LHCN-M2 (cell line): ENCODE measurements around the gene SOCS6. TPM values are rescaled to one million over a fixed set of nuclear protein-coding genes. Genes with fewer than 3 reads are reported as not detected.

Source experiments
- DNase-seq: peaks from one replicate; pipeline ENCODE4 v3.0.0-alpha.2; 2012; ENCODE audit warnings: low read depth
- total RNA-seq: library from RNA; depleted of rRNA; stranded (reverse); fragments of >200 nt; gene quantifications from 2 replicates; pipeline ENCODE4 v1.2.3, GENCODE V29; 2014

The SOCS6 gene
- total RNA-seq, 1 experiment from 2014 or later: 20.8 TPM

DNA sequence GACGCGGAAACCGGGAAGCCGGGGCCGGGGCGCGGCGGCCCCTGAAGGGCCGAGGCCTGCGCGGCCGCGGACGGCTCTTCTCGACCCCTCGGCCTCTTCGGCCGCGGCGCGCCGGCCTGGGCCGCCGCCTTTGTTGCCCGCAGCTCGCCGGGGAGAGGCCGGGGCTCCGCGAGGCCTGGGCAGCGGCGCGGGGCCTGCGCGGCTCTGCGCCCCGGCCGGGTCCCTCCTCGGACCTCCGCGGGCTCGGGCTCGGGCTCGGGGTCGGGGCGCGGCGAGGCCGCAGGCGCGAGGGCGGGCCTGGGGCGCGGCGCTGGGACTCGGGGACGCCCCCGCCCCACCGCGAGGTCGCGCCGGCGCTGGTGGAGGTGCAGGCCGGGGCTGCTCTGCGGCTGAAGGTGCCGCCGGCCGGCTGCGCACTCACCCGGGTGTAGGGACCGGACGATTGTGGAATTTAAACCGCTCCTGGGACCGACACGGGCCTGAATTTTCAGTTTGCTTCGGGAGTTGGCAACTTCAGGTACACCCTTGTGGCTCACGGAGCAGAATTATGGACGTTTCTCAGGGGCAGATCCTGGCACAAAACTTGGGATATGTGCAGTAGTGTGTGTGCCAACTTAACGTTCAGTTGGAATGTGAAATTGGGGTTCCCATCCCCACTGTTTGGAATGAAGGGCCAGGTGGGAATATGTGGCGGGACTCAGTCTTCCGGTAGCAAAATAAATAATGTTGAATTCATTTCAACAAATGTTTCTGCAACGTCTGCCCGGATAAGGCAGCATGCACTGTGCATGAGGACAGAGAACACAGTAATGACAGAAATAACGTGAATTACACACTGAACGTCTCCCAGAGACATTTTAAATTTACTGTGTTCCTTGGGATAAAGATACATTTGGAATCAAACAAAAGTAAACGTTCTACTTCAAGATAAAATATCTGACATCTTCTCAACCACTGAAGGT, 787 bp downstream of the SOCS6 start:
- DNase-seq: peak; percentile 41

DNA sequence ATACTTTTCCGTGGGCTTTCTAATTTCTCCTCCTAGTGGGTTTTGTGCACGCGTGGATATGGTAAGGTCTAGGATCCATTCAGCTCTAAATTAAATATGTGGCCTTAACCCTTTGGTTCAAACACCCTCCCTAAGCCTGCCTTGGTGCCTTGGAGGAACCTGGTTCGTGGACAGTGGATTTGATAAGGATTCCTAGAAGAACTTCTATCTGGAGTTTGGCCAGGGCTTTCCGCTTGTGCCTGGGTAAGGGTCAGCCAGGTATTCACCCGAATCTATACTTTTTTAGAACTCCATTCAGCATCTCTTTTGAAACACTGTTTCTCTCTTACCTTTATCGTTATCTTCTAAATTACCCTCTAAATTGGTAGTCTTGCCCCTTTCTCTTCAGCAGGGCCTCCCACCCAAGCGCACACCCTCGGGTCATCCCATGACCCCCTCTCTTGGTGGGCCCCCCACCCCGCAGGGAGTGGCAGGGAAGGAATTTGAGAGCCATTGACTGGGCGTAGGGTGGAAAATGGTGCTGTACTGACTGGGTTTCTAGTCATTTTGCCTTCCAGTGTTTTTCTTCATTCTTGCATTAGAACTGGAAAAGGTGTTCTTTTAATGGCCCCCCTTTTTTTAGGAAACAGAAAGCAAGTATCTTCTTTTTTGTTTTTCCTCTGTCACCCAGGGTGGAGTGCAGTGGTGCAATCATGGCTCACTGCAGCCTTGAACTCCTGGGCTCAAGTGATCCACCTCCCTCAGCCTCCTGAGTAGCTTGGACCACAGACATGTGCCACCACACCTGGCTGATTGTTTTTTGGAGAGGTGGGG, 1.8 kb downstream of the SOCS6 start:
- no peak for DNase-seq

GRCh38 chr18:70291295-70291574, 2.4 kb downstream of the SOCS6 start:
- DNase-seq: no peak

DNA sequence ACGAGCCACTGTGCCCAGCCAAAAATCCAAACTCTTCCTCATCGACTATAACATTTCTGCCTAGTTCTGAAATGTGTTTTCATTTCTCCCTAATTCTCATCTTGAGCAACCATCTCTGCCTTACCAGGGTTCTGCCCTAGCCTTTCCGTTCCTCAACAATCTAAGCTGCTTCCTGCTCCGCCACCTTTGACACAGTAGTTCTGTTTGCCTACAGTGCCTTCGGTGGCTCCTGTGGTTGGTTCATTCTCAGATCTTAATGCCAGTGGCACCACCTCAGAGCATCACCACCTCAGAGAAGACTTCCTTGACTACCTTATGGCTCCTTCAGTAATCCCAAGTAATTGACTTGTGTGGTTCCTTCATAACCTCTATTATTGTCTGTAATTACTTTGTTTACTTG, 3.8 kb downstream of the SOCS6 start:
- no peak for DNase-seq

GRCh38 chr18:70293166-70293565, 4.3 kb downstream of the SOCS6 start:
- DNase-seq: peak; percentile 72

DNA sequence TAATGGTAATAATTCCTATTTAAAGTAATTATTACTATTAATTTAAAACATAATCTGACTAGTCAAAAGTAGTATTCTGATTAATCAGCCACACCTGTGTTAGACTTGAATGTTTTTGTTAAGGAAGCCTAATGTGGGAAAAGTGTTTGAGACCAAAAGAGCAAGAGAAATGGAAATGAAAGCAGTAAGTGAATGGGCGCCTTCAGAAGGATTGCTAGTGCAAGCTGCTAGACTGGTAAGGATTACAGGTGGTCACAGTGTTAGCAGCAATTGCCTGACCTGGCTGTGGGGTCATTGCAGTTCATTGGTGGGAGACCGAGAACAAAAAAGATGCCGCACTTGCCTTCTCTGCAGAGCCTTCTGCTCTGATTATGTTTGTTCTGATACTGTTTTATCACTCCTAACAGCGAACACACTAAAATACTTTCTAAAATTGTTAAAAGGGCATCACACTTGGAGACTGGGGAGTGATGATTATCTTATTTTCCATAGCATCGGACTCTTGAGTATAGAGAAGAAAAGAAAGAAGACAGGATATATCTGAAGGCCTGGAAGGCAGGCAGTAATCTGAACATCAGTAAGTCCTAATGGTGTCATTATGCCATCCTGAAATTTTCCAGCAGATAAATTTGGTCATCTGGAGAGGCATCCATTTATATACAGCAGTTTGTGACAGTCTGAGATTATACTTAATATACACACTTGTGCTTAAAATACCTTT, 5.8 kb downstream of the SOCS6 start:
- no peak for DNase-seq

DNA sequence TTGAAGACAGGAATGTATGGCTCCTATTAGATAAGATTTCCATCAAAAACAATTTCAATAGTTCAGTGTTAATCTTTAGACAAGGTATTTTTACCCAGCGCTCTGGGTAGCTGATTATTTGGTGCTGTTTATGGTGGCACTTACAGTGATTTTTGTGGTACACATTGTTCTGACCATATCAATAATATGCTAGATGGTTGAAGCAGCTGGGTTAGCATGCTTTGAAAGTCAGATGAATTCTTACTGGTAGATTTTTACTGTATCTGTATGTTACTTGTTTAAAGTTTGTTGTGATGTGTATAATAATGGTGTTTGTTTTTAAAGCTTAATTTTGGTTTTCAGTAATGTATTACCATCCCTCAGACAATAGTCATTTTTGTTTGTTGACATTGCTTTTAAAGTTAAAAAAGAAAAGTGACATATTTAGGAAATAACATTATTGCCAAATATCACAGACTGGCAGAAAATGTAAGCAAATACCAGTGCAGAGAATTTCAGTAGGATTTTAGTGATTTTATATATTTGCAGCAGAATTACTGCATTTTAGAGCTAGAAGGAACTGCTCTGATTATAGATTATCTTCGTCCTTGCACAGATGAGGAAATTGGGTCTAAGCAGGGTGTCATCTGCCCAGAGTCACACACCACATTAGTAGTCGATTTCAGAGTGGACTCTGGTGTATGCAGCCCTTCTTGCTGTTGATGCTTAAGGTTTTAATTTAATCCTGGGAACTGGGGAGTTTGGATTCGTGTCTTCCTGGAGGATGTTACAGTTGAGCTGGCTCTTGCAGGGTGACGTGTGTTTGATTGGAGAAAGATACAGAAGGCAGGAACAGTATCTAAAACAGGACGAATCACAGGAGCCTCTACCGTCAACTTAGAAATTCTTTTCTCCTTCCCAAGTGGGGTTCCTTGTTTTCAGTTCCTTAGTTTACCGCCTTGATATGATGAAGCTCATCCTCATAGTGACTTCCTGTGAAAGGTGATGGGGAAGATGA, 6.6 kb downstream of the SOCS6 start:
- no peak for DNase-seq

DNA sequence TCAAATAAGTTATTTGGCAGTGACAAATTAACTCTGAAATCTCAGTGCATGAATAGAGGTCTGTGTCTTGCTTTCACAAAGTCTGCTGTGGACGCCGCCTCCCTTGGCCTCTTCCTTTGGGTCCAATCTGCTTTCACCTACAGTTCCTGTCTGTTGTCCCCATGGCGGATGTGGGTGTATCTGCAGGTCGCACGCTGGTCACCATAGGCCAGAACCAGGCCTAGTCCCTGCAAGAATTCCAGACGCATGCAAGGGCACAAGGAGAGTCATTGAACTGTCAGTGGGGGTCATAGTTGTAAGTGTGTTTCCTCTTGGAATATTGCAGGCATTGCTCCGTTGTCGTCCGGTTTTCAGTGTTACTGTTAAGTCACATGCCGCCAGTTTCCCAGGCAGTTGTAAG, 7.4 kb downstream of the SOCS6 start:
- DNase-seq: no peak

DNA sequence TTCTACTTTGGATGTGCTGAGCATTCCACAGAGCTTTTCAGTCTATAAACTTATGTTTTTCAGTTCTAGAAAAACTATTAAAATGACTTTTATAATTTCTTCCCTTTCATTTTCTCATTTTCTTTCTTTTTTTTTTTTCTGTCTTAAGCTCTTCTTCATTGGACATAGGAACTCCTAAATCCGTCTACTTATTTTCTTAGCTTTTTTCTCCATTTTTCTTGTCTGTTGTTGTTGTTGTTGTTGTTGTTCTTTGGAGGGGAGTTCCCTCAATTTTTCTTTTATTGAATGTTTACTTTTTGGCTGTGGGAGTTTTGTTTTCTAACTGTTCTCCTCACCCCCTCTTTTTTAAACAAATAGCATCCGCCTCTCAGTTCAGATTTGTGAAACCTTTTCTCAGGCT, 7.9 kb downstream of the SOCS6 start:
- DNase-seq: no peak

DNA sequence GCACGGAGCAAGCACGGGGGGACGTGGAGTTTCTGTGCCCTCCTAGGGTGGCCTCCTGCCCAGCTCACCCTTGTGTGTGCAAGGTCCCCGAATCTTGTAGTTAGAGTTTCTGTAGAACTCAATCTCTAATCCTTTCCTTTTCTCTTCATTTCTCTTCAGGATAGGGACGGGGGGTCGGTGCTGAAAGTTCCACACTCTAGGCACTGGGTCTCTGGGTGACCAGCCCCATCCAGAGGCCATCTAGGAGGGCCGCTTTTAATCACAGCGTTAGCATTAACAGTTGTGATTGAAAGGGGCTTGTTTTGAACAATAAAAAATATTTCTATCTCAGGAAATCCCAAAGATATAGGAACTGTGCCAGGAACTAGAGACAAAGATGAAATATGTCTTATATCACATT, 10.5 kb downstream of the SOCS6 start:
- no peak for DNase-seq

DNA sequence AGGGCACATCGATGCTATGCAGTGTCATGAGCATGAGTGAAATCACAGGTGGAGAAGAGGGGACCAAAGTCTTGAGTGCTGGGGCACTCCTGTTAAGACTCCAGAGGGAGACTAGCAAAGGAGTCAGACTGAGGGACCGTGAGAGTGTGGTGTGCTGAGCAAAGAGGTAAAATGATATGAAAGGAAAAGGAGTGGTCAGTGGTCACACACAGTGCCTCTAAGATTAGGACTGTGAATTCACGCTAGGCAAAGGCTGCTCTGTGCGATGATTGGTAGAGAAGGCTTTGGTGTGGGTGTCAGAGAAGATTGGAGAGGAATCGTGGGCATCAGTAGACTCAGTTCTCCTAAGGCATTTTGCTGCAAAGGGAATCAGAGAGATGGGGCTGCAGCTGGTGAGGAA, 12.8 kb downstream of the SOCS6 start:
- DNase-seq: no peak

- no peak for DNase-seq
Observed at GRCh38 chr18:70308555-70309294, 19.9 kb downstream of the SOCS6 start.

DNA sequence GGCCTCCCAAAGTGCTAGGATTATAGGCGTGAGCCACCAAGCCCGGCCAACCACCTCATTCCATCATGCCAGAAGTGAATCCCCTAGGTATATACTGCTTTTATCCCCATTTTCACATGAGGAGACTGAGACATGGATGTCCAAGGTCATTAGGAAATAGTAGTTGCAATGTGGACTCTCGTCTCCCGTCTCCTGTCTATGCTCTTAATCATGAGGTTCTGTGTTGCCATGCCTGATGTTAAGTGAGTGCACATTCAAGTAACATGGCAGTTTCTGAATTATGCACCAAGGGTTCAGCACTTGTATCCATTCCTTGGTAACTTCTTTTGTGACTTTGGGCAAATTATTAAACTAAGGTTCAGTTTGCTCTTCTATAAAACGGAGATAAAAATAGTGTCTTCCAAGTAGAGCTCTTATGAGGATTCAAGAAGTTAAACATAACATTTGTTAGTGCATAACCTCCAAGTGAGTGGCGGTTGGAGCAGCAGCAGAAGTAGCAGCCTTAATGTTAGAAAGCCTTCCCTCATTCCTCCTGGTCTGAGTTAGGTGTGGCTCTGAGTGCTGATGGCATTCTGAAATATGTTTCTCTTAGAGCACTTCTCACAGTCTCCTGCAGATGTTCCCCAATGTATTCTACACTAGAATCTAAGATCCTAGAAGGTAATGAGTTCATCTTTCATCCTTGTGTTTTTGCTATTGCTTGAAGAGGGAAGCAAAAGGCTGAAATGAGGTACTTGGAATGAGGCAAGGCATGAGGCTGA, 21.9 kb downstream of the SOCS6 start:
- DNase-seq: no peak

GRCh38 chr18:70311726-70312125, 22.9 kb downstream of the SOCS6 start:
- no peak for DNase-seq

DNA sequence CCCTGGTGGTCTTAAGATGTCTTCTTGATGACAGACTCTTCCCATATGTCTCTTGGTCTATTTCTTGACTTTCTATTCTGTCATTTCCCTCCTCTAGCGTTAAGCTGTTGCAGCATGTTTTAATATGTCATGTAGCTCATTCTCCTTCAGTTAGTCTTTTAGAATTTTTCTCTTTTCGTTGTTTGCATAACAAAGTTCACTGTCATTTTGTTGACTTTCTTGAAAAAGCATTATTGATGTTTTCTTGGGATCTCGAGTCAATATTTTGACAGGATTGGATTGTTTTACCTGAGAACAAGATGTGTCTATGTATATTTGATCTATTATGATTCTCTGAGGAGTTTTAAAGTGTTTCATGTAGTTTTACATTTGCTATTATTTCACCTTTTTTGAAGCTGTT, 24.8 kb downstream of the SOCS6 start:
- no peak for DNase-seq

DNA sequence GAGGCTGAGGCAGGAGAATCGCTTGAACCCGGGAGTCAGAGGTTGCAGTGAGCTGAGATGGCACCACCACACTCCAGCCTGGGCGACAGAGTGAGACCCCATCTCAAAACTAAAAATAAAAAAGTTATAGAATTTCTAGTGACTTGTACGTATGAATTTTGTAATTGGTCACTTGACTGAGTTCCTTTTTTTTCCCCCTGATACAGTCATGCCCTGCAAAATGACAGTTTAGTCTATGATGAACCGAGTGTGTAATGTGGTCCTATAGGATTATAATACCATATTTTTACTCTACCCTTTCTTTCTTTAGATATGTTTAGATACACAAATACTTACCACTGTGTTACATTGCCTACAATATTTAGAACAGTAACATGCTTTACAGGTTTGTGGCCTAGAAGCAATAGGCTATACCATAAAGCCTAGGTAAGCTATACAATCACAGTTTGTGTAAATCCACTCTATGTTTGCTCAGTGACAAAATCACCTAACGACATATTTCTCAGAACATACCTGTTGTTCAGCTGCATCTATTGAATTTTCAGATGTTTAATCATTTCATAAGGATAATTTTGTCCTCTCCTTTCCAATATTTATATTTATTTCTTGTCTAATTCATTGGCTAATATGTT, 25.4 kb downstream of the SOCS6 start:
- DNase-seq: no peak

DNA sequence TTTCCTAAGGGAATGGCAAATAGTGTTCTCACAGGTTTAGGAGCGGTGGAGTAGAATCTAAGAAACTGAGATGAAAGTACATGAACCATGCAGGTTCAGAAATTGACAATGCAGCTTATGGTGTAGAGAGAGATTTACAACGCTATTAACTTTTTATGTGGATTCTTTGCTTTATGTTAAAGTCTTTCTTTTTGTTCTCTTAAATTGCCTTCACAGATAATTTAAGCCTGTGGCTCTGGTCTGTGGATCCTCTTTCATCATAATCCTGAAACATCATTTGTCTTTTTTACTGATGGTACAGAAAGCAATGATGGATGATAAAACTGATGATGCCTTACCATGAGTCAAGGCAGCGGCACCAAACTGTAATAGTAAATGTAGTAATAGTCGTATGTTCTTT, 30.3 kb downstream of the SOCS6 start:
- no peak for DNase-seq

DNA sequence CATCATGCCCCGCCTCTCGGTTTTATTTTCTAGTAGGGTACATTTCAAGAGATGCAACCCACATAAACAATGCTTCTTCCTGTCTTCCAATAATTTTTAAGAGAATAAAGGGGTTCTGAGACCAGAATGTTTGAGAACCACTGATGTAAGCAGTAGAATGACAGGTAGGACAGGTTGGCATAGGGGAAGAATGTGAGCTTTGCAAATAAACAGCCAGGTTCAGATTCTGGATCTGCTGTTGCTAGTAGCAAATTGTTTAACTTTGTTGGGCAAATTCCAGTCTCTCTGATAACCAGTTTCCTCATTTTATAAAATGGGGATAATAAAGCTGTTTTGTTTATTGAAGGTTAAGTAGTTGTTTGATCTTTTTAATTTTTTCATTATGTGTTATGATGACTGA, 32.8 kb downstream of the SOCS6 start:
- no peak for DNase-seq

GRCh38 chr18:70322385-70322784, 33.5 kb downstream of the SOCS6 start:
- no peak for DNase-seq
